K562 (cell line): Measurements from ENCODE around the gene NODAL. TPM values are rescaled to one million over a fixed set of nuclear protein-coding genes. Genes with fewer than 3 reads are reported as not detected.

Experiments
- ATAC-seq: fragments of 200-7000 bp; cut with Tn5 transposase; 3 replicates; pipeline ENCODE4 v1.9.1; 2020; ENCODE audit warnings: moderate library complexity
- BruUV-seq: library from RNA; stranded (reverse); fragments of 400-500 nt; replicated peaks from 2 replicates; lab custom pipeline; 2021; lab: Mats Ljungman, UMichigan
- CTCF ChIA-PET: fragments of 300-600 bp; formaldehyde crosslinking; extraction: SDS; loops from one replicate; lab custom pipeline; 2021; ENCODE audit warnings: low intra/inter-chr PET ratio; lab: Yijun Ruan, JAX
- POLR2A ChIA-PET: fragments of 300-600, 350-650 bp; sonication (Branson Sonifier 250); formaldehyde crosslinking; extraction: SDS; loops from one replicate; lab custom pipeline; 2021; ENCODE audit warnings: antibody characterized with exemption, inconsistent platforms; lab: Yijun Ruan, JAX
- DNase-seq, 4 experiments: peaks; one replicate each; pipeline versions ENCODE4 v3.0.0 to v3.0.0-alpha.2; 2011 to 2018; ENCODE audit warnings: low spot score in 3 of 4, mixed read lengths in 3 of 4; ENCODE audit errors: extremely low read depth in 1 of 4
- FAIRE-seq: peaks from 2 replicates; lab custom pipeline; 2011; peaks lifted over from hg19 to GRCh38; lab: Jason Lieb, UNC
- H2AFZ ChIP-seq: 2 replicates; pipeline ENCODE4 v1.6.0; 2011; ENCODE audit warnings: low read depth, low read length, control low read depth, inconsistent platforms
- H3K27ac ChIP-seq: fragments of 200-600 bp; 3 replicates; pipeline ENCODE4 v1.8.0; 2011; ENCODE audit warnings: low read depth, mild to moderate bottlenecking, control low read depth, inconsistent platforms, low read length, moderate library complexity, mixed read lengths; ENCODE audit errors: extremely low read depth
- H3K27me3 ChIP-seq, 2 experiments: fragments of 300-600 bp in 1 of 2; 2 replicates in 1 of 2; 3 replicates in 1 of 2; pipeline versions ENCODE4 v1.6.0 to v1.8.0; 2011; ENCODE audit warnings: inconsistent platforms in 2 of 2, low read length in 2 of 2, mild to moderate bottlenecking in 1 of 2, mixed read lengths in 1 of 2, moderate library complexity in 1 of 2; ENCODE audit not compliant: control insufficient read depth in 2 of 2, insufficient read depth in 2 of 2
- H3K36me3 ChIP-seq: fragments of 300-600 bp; 3 replicates; pipeline ENCODE4 v1.8.0; 2011; ENCODE audit warnings: mild to moderate bottlenecking, low read length, inconsistent platforms; ENCODE audit not compliant: control insufficient read depth, insufficient read depth
- H3K4me1 ChIP-seq, 2 experiments: fragments of 200-600 bp in 1 of 2; replicated peaks in 1 of 2; 2 replicates in 1 of 2; 3 replicates in 1 of 2; pipeline versions ENCODE4 v1.5.1 to v1.8.0; 2011; ENCODE audit warnings: inconsistent platforms in 2 of 2, low read length in 2 of 2, mild to moderate bottlenecking in 1 of 2, mixed read lengths in 1 of 2, moderate library complexity in 1 of 2; ENCODE audit not compliant: control insufficient read depth in 2 of 2, insufficient read depth in 2 of 2
- H3K4me2 ChIP-seq: 2 replicates; pipeline ENCODE4 v1.6.1; 2011; ENCODE audit warnings: low read length, control low read depth, inconsistent platforms, mixed read lengths; ENCODE audit not compliant: insufficient read depth
- H3K4me3 ChIP-seq: fragments of 200-600 bp; sonication (generic), shearing (Covaris generic); 2 replicates; pipeline ENCODE4 v1.5.1; 2016; ENCODE audit warnings: control low read depth, inconsistent platforms
- H3K79me2 ChIP-seq: fragments of 200-600 bp; 3 replicates; pipeline ENCODE4 v1.8.0; 2011; ENCODE audit warnings: low read length, inconsistent platforms; ENCODE audit not compliant: control insufficient read depth, insufficient read depth
- H3K9ac ChIP-seq, 2 experiments: 2 replicates each; pipeline versions ENCODE4 v1.6.0 to v1.6.1; 2011; ENCODE audit warnings: low read depth in 2 of 2, low read length in 2 of 2, control low read depth in 1 of 2, inconsistent platforms in 1 of 2, mild to moderate bottlenecking in 1 of 2, mixed read lengths in 1 of 2; ENCODE audit not compliant: insufficient read depth in 1 of 2
- H3K9me1 ChIP-seq: one replicate; pipeline ENCODE4 v1.6.0; 2011; ENCODE audit warnings: inconsistent platforms, mild to moderate bottlenecking, low read length, moderate library complexity; ENCODE audit not compliant: control insufficient read depth, insufficient read depth
- H3K9me3 ChIP-seq: replicated peaks from 2 replicates; pipeline ENCODE4 v1.5.1; 2011; ENCODE audit warnings: low read depth, low read length, inconsistent platforms; ENCODE audit not compliant: control insufficient read depth, insufficient read depth
- H4K20me1 ChIP-seq: replicated peaks from 2 replicates; pipeline ENCODE4 v1.6.1; 2011; ENCODE audit warnings: low read length, inconsistent platforms, mixed read lengths; ENCODE audit not compliant: control insufficient read depth, insufficient read depth
- CREM ChIP-seq: IDR thresholded peaks from 2 replicates; pipeline ENCODE4 v1.6.1; 2014; ENCODE audit warnings: antibody characterized with exemption, low read depth
- NR3C1 ChIP-seq: sonication (generic); formaldehyde crosslinking; IDR thresholded peaks from 2 replicates; pipeline ENCODE4 v1.8.1; 2022; ENCODE audit warnings: missing genetic modification reagents
- SMARCB1 ChIP-seq: IDR thresholded peaks from 2 replicates; pipeline ENCODE4 v1.6.1; 2011; ENCODE audit warnings: improper control_type of control experiment, low read depth; ENCODE audit not compliant: insufficient read length
- TCF3 ChIP-seq: sonication (generic); formaldehyde crosslinking; IDR thresholded peaks from 2 replicates; pipeline ENCODE4 v1.4.0; 2020; ENCODE audit warnings: mild to moderate bottlenecking, missing genetic modification reagents
- TRIM25 ChIP-seq: fragments of 450-650 bp; IDR thresholded peaks from 2 replicates; pipeline ENCODE4 v1.7.0; 2016; ENCODE audit warnings: borderline replicate concordance
- ZNF146 ChIP-seq: IDR thresholded peaks from one replicate; pipeline ENCODE4 v1.6.1; 2018; ENCODE audit warnings: missing compliant biosample characterization; ENCODE audit not compliant: unreplicated experiment
- ZNF24 ChIP-seq: fragments of 450-650 bp; IDR thresholded peaks from 2 replicates; pipeline ENCODE4 v1.6.1; 2016
- WGBS: fragments of 100-300 bp; shearing (Covaris generic); methylation state at CpG from one replicate; pipeline ENCODE4 v1.1.6; 2016; ENCODE audit warnings: low coverage, mixed read lengths; ENCODE audit not compliant: insufficient coverage; ENCODE audit errors: missing lambda C conversion rate; 5-methylcytosine and 5-hydroxymethylcytosine counted together
- in situ Hi-C: fragments of 300-500 bp; cut with MboI; formaldehyde crosslinking; loops from 4 replicates; pipeline ENCODE4 v1.15.0; 2018; ENCODE audit warnings: inconsistent platforms, mixed read lengths
- intact Hi-C: fragments of 100-400 bp; cut with micrococcal nuclease; formaldehyde crosslinking; loops from 2 replicates; pipeline ENCODE4 v1.14.2; 2022
- polyA plus RNA-seq, 8 experiments: library from polyadenylated mRNA; depleted of rRNA in 4 of 8; stranded (reverse) in 5 of 8; unstranded in 3 of 8; fragments of >200 nt; fragmentation: Nextera tagmentation in 2 of 8; fragmentation: Illumina TruSeq in 1 of 8; extraction: Ambion mirVana in 2 of 8; extraction: Trizol in 1 of 8; gene quantifications; 2 replicates each; pipeline versions ENCODE4 v1.2.1 to v1.2.3, GENCODE V29; 2011 to 2014; ENCODE audit warnings: inconsistent platforms in 1 of 8, missing spikeins in 1 of 8
- total RNA-seq, 7 experiments: library from RNA; depleted of rRNA in 6 of 7; stranded (reverse); fragments of >200 nt in 6 of 7; fragmentation: Illumina TruSeq in 2 of 7; extraction: Trizol in 2 of 7; gene quantifications; 2 replicates each; pipeline versions ENCODE4 v1.2.1 to v1.2.3, GENCODE V29; 2011 to 2021; ENCODE audit warnings: low replicate concordance in 1 of 7
- TF ChIP-seq, protein P1 (sequence below), 2 experiments: fragments of 150-350 bp in 1 of 2; IDR thresholded peaks; 2 replicates each; pipeline ENCODE4 v1.6.1; 2012 to 2016; ENCODE audit warnings: low read depth in 2 of 2, low read length in 2 of 2, mild to moderate bottlenecking in 1 of 2, moderate library complexity in 1 of 2
- TF ChIP-seq, protein P2 (sequence below): fragments of 250-450 bp; sonication (Bioruptor Pico); IDR thresholded peaks from 2 replicates; pipeline ENCODE4 v1.5.0; 2021; ENCODE audit warnings: mild to moderate bottlenecking, borderline replicate concordance
- TF ChIP-seq, protein P3 (sequence below): fragments of 450-650 bp; IDR thresholded peaks from 2 replicates; pipeline ENCODE4 v1.6.1; 2016; ENCODE audit warnings: antibody characterized with exemption
- TF ChIP-seq, protein P4 (sequence below): fragments of 450-650 bp; IDR thresholded peaks from 2 replicates; pipeline ENCODE4 v1.6.1; 2016; ENCODE audit warnings: low read depth, mild to moderate bottlenecking, moderate library complexity

NODAL gene
- total and polyA plus RNA-seq, 9 of the 15 experiments (the other 6 are each of a cell fraction or from before 2014, with no cell fraction given): not detected

DNA sequence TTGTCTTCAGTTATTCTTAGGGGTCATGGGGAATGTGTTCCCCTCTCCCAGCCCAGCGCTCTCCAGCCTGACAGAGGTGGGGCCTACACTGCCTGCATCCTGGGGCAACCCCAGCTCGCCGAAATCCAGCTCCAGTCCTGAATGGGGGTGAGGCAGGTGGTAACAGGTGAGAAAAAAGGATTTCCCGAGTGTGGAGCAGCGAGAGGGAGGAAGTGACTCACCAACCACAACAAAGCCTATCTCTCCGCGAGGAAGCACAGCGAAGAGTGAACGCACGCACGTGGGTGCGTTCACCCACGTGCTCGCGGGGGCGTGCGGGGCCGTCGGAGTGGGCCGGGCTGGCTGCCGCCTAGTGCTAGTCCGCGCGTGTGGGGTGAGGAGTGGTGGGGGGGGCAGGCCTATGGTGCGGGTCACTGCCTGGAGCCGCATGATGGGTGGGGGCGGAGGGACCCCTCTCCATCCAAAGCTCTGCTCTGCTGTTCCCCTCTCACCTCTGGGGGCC is 36.2 kb upstream of the NODAL start:
- H4K20me1 ChIP-seq: peaks cover 34% of the 10 kb centered on the region
- H3K4me2 ChIP-seq: no peak overlapping the region
- H3K9ac ChIP-seq: no peak overlapping the region
- in situ Hi-C loops (no loop called here), intact Hi-C loops (loop anchor here (5.0 kb wide), 1 partner anchor 50 kb away; no protein-coding TSS in a partner anchor)
- POLR2A ChIA-PET: interaction anchor here (0.6 to 1.6 kb wide), 3 partner anchors 11 to 44 kb away, joined by 3 to 5 read pairs (median 4); no protein-coding TSS in a partner anchor
- H3K27me3 ChIP-seq: peaks cover 64 to 95% of the 10 kb centered on the region in 2 experiments
- ATAC-seq: peak; percentile 65
- peaks cover 0 to 18% of the 10 kb centered on the region in 2 experiments; a peak in 4 of 5 replicates for H3K4me1 ChIP-seq
- H3K79me2 ChIP-seq: no peaks in the 10 kb centered on the region
- WGBS: 5% methylated on average over 27 of the region's 27 CpGs
- FAIRE-seq: peak; percentile 75
- no peaks in the 10 kb centered on the region for H3K36me3 ChIP-seq
- H2AFZ ChIP-seq: peak overlapping the region; percentile 40; the same call in 1 of the 2 replicates
- peak overlapping the region; percentile 31; the same call in 1 of the 2 replicates for H3K4me3 ChIP-seq
- H3K9me1 ChIP-seq: no peaks in the 10 kb centered on the region
- CTCF ChIA-PET: no interaction called here
- no peaks in the 10 kb centered on the region for H3K9me3 ChIP-seq
- BruUV-seq: no TSS peak
- DNase-seq: peak; percentile 44 to 72 (median 67)
- no peak overlapping the region for H3K27ac ChIP-seq
- no peak for TF ChIP-seq ZNF24
- TF ChIP-seq, protein P1, sequence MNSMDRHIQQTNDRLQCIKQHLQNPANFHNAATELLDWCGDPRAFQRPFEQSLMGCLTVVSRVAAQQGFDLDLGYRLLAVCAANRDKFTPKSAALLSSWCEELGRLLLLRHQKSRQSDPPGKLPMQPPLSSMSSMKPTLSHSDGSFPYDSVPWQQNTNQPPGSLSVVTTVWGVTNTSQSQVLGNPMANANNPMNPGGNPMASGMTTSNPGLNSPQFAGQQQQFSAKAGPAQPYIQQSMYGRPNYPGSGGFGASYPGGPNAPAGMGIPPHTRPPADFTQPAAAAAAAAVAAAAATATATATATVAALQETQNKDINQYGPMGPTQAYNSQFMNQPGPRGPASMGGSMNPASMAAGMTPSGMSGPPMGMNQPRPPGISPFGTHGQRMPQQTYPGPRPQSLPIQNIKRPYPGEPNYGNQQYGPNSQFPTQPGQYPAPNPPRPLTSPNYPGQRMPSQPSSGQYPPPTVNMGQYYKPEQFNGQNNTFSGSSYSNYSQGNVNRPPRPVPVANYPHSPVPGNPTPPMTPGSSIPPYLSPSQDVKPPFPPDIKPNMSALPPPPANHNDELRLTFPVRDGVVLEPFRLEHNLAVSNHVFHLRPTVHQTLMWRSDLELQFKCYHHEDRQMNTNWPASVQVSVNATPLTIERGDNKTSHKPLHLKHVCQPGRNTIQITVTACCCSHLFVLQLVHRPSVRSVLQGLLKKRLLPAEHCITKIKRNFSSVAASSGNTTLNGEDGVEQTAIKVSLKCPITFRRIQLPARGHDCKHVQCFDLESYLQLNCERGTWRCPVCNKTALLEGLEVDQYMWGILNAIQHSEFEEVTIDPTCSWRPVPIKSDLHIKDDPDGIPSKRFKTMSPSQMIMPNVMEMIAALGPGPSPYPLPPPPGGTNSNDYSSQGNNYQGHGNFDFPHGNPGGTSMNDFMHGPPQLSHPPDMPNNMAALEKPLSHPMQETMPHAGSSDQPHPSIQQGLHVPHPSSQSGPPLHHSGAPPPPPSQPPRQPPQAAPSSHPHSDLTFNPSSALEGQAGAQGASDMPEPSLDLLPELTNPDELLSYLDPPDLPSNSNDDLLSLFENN (IDR thresholded peaks at IDR 0.05; ENCODE audit: low read depth in 2 of 2, low read length in 2 of 2): 0 out of 4 replicates have a peak, but pooled peaks of 1 of the 2 experiments have one; percentile 11
- TF ChIP-seq, protein P2, sequence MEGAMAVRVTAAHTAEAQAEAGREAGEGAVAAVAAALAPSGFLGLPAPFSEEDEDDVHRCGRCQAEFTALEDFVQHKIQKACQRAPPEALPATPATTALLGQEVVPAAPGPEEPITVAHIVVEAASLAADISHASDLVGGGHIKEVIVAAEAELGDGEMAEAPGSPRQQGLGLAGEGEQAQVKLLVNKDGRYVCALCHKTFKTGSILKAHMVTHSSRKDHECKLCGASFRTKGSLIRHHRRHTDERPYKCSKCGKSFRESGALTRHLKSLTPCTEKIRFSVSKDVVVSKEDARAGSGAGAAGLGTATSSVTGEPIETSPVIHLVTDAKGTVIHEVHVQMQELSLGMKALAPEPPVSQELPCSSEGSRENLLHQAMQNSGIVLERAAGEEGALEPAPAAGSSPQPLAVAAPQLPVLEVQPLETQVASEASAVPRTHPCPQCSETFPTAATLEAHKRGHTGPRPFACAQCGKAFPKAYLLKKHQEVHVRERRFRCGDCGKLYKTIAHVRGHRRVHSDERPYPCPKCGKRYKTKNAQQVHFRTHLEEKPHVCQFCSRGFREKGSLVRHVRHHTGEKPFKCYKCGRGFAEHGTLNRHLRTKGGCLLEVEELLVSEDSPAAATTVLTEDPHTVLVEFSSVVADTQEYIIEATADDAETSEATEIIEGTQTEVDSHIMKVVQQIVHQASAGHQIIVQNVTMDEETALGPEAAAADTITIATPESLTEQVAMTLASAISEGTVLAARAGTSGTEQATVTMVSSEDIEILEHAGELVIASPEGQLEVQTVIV (CRISPR knock-in tag): no peak
- TF ChIP-seq TRIM25: no peak
- TF ChIP-seq, protein P3, sequence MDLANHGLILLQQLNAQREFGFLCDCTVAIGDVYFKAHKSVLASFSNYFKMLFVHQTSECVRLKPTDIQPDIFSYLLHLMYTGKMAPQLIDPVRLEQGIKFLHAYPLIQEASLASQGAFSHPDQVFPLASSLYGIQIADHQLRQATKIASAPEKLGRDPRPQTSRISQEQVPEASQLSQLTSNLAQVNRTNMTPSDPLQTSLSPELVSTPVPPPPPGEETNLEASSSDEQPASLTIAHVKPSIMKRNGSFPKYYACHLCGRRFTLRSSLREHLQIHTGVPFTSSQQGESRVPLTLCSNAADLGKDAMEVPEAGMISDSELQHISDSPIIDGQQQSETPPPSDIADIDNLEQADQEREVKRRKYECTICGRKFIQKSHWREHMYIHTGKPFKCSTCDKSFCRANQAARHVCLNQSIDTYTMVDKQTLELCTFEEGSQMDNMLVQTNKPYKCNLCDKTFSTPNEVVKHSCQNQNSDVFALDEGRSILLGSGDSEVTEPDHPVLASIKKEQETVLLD: peak; percentile 78
- no peak for TF ChIP-seq ZNF146 (CRISPR knock-in tag)
- no peak for TF ChIP-seq NR3C1
- peak; percentile 36; the same call in 1 of the 2 replicates for TF ChIP-seq TCF3 (CRISPR knock-in tag)
- TF ChIP-seq, protein P4, sequence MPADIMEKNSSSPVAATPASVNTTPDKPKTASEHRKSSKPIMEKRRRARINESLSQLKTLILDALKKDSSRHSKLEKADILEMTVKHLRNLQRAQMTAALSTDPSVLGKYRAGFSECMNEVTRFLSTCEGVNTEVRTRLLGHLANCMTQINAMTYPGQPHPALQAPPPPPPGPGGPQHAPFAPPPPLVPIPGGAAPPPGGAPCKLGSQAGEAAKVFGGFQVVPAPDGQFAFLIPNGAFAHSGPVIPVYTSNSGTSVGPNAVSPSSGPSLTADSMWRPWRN: peak; percentile 83
- no peak for TF ChIP-seq SMARCB1
- TF ChIP-seq CREM: peak; percentile 65
